Muscle of leg (tissue), 11 donors: ENCODE measurements around the gene SERPINB1. TPM values are rescaled to one million over a fixed set of nuclear protein-coding genes. Genes with fewer than 3 reads are reported as not detected.
A peak's percentile ranks its signal among the peaks of the same experiment; 100 is the strongest.
"Not testable (repeated sequence)": the region's sequence is repeated elsewhere in the genome, so short reads cannot be mapped to it uniquely, and the experiment has no call there.

Source experiments
- DNase-seq: peaks from one replicate; pipeline ENCODE4 v3.0.0; 2013
- H3K27ac ChIP-seq: one replicate; pipeline ENCODE4 v1.5.1; 2013; ENCODE audit warnings: mild to moderate bottlenecking, low read length, control low read depth
- H3K27me3 ChIP-seq: one replicate; pipeline ENCODE4 v1.6.1; 2013; ENCODE audit warnings: low read length; ENCODE audit not compliant: control insufficient read depth, insufficient read depth
- H3K36me3 ChIP-seq: one replicate; pipeline ENCODE4 v1.6.1; 2013; ENCODE audit warnings: low read length; ENCODE audit not compliant: control insufficient read depth, insufficient read depth
- H3K4me1 ChIP-seq: one replicate; pipeline ENCODE4 v1.6.1; 2013; ENCODE audit warnings: low read length; ENCODE audit not compliant: control insufficient read depth, insufficient read depth
- H3K4me3 ChIP-seq: one replicate; pipeline ENCODE4 v1.5.1; 2013; ENCODE audit warnings: low read length, control low read depth
- H3K9me3 ChIP-seq: replicated peaks from 2 replicates; pipeline ENCODE4 v1.6.1; 2013; ENCODE audit warnings: low read depth, low read length; ENCODE audit not compliant: control insufficient read depth
- whole genome bisulfite sequencing: methylation state at CpG from one replicate; pipeline ENCODE4 v1.1.5; 2013; ENCODE audit warnings: missing lambda C conversion rate; ENCODE audit not compliant: insufficient coverage; 5-methylcytosine and 5-hydroxymethylcytosine counted together
- polyA plus RNA-seq, 8 donors: library from polyadenylated mRNA; unstranded; fragments of 120-200 nt; gene quantifications; one replicate each; pipeline versions ENCODE4 v1.2.1 to v1.2.3, GENCODE V29; 2013; ENCODE audit warnings: inconsistent platforms in 1 of 8, low replicate concordance in 1 of 8; ENCODE audit not compliant: insufficient read length in 8 of 8, insufficient read depth in 1 of 8
- total RNA-seq: library from RNA; stranded (reverse); fragments of 120-200 nt; gene quantifications from one replicate; pipeline ENCODE4 v1.2.4, GENCODE V29; 2013

SERPINB1 gene
- total and polyA plus RNA-seq, 9 donors, result 8.9 to 19.6 (median 16.2) TPM

GRCh38 chr6:2866171-2866846 lies 24.6 kb upstream of the SERPINB1 start:
- Histone ChIP-seq H3K4me3 (no peak overlapping the region), H3K27ac (no peak overlapping the region)
- no peak for DNase-seq

GRCh38 chr6:2865694-2866151 lies 24.1 kb upstream of the SERPINB1 start:
- 60% methylated on average over 2 of the region's 4 CpGs for WGBS
- H3K36me3 ChIP-seq, result no peaks in the 10 kb centered on the region
- H3K27me3 ChIP-seq, result no peaks in the 10 kb centered on the region
- peaks cover 7% of the 10 kb centered on the region for H3K4me1 ChIP-seq
- peak overlapping the region; percentile 24 for H3K27ac ChIP-seq
- H3K4me3 ChIP-seq, result no peak overlapping the region
- H3K9me3 ChIP-seq, result no peaks in the 10 kb centered on the region
- DNase-seq, result no peak

More at GRCh38 chr6:2866171-2866846, 24.6 kb upstream of the SERPINB1 start:
- Histone ChIP-seq H3K27me3 (no peaks in the 10 kb centered on the region), H3K36me3 (no peaks in the 10 kb centered on the region), H3K4me1 (peaks cover 7% of the 10 kb centered on the region), H3K9me3 (no peaks in the 10 kb centered on the region)
- 58% methylated on average over 1 of the region's 8 CpGs for WGBS

GRCh38 chr6:2865270-2865669 lies 23.6 kb upstream of the SERPINB1 start:
- no peaks in the 10 kb centered on the region for H3K9me3 ChIP-seq
- no peak overlapping the region for H3K27ac ChIP-seq

GRCh38 chr6:2863901-2864300 lies 22.2 kb upstream of the SERPINB1 start:
- no peak for DNase-seq
- H3K27ac ChIP-seq, result no peak overlapping the region
- no peak overlapping the region for H3K4me3 ChIP-seq
- H3K36me3 ChIP-seq, result no peaks in the 10 kb centered on the region
- 67% methylated on average over 1 of the region's 2 CpGs for WGBS
- no peaks in the 10 kb centered on the region for H3K27me3 ChIP-seq
- H3K4me1 ChIP-seq, result peaks cover 8% of the 10 kb centered on the region
- no peaks in the 10 kb centered on the region for H3K9me3 ChIP-seq

More at GRCh38 chr6:2865270-2865669, 23.6 kb upstream of the SERPINB1 start:
- whole genome bisulfite sequencing, result 87% methylated on average over 3 of the region's 7 CpGs
- Histone ChIP-seq H3K36me3 (no peaks in the 10 kb centered on the region), H3K27me3 (no peaks in the 10 kb centered on the region), H3K4me1 (peaks cover 7% of the 10 kb centered on the region), H3K4me3 (no peak overlapping the region)
- no peak for DNase-seq

GRCh38 chr6:2862712-2863181 lies 21.1 kb upstream of the SERPINB1 start:
- DNase-seq, result no peak
- Histone ChIP-seq H3K36me3 (no peaks in the 10 kb centered on the region), H3K27ac (no peak overlapping the region), H3K9me3 (no peaks in the 10 kb centered on the region), H3K4me1 (peaks cover 19% of the 10 kb centered on the region), H3K4me3 (no peak overlapping the region), H3K27me3 (no peaks in the 10 kb centered on the region)
- no CpG with 5 or more reads among the region's 3 CpGs for WGBS

GRCh38 chr6:2861822-2862164 lies 20.1 kb upstream of the SERPINB1 start:
- H3K27me3 ChIP-seq, result no peaks in the 10 kb centered on the region
- H3K4me3 ChIP-seq, result no peak overlapping the region
- DNase-seq, result no peak
- no CpG with 5 or more reads among the region's 1 CpG for WGBS
- H3K4me1 ChIP-seq, result peaks cover 29% of the 10 kb centered on the region
- H3K36me3 ChIP-seq, result no peaks in the 10 kb centered on the region
- no peaks in the 10 kb centered on the region for H3K9me3 ChIP-seq
- no peak overlapping the region for H3K27ac ChIP-seq

- no peak overlapping the region for H3K27ac ChIP-seq
Measured at GRCh38 chr6:2861060-2861821, 19.6 kb upstream of the SERPINB1 start.

GRCh38 chr6:2860706-2861059 lies 19.0 kb upstream of the SERPINB1 start:
- H3K27me3 ChIP-seq, DNase-seq, H3K36me3 ChIP-seq, H3K4me3 ChIP-seq, H3K27ac ChIP-seq, H3K9me3 ChIP-seq: not testable (repeated sequence)
- peaks cover 25% of the 10 kb centered on the region for H3K4me1 ChIP-seq
- whole genome bisulfite sequencing, result no CpG with 5 or more reads among the region's 2 CpGs

More at GRCh38 chr6:2861060-2861821, 19.6 kb upstream of the SERPINB1 start:
- WGBS, result 58% methylated on average over 4 of the region's 12 CpGs
- Histone ChIP-seq H3K9me3 (no peaks in the 10 kb centered on the region), H3K27me3 (no peaks in the 10 kb centered on the region), H3K4me1 (peaks cover 27% of the 10 kb centered on the region), H3K4me3 (no peak overlapping the region), H3K36me3 (no peaks in the 10 kb centered on the region)
- DNase-seq, result no peak

GRCh38 chr6:2859798-2860705 lies 18.4 kb upstream of the SERPINB1 start:
- peaks cover 29% of the 10 kb centered on the region for H3K4me1 ChIP-seq
- not testable (repeated sequence) for H3K9me3 ChIP-seq, DNase-seq, H3K4me3 ChIP-seq, H3K27me3 ChIP-seq, H3K36me3 ChIP-seq, H3K27ac ChIP-seq
- WGBS, result 94% methylated on average over 19 of the region's 42 CpGs
